IMR-90 (cell line): Measurements from ENCODE around the gene TVP23A.

Source experiments
- BHLHE40 ChIP-seq: fragments of 150-350 bp; IDR thresholded peaks from 2 replicates; pipeline ENCODE4 v1.6.1; 2016; ENCODE audit warnings: mild to moderate bottlenecking, low read depth, low read length
- CEBPB ChIP-seq: IDR thresholded peaks from 2 replicates; pipeline ENCODE4 v1.6.1; 2012; ENCODE audit warnings: low read depth, low read length, improper control_type of control experiment
- MAZ ChIP-seq: IDR thresholded peaks from 2 replicates; pipeline ENCODE4 v1.6.1; 2012; ENCODE audit warnings: low read depth, mild to moderate bottlenecking, low read length, improper control_type of control experiment, moderate library complexity, borderline replicate concordance
- MXI1 ChIP-seq: IDR thresholded peaks from 2 replicates; pipeline ENCODE4 v1.6.1; 2012; ENCODE audit warnings: low read depth, mild to moderate bottlenecking, low read length, moderate library complexity, borderline replicate concordance
- NFE2L2 ChIP-seq: fragments of 150-350 bp; IDR thresholded peaks from 2 replicates; pipeline ENCODE4 v1.6.1; 2016; ENCODE audit warnings: low read depth, mild to moderate bottlenecking, low read length
- POLR2A ChIP-seq: IDR thresholded peaks from 2 replicates; pipeline ENCODE4 v1.6.1; 2012; ENCODE audit warnings: mild to moderate bottlenecking, low read depth, low read length
- RAD21 ChIP-seq: IDR thresholded peaks from 2 replicates; pipeline ENCODE4 v1.6.1; 2012; ENCODE audit warnings: low read length, improper control_type of control experiment
- RCOR1 ChIP-seq: IDR thresholded peaks from 2 replicates; pipeline ENCODE4 v1.6.1; 2012; ENCODE audit warnings: mild to moderate bottlenecking, low read length, improper control_type of control experiment; ENCODE audit not compliant: insufficient replicate concordance
- RFX5 ChIP-seq: IDR thresholded peaks from 2 replicates; pipeline ENCODE4 v1.8.0; 2012; ENCODE audit warnings: low read depth, mild to moderate bottlenecking, low read length, moderate library complexity
- TF ChIP-seq, protein P1 (sequence below): conservative IDR thresholded peaks from 2 replicates; pipeline ENCODE4 v1.5.1; 2012; ENCODE audit warnings: mild to moderate bottlenecking, low read depth, low read length, improper control_type of control experiment
- TF ChIP-seq, protein P2 (sequence below): fragments of 150-350 bp; IDR thresholded peaks from 2 replicates; pipeline ENCODE4 v1.6.1; 2016; ENCODE audit warnings: low read depth, mild to moderate bottlenecking, low read length, moderate library complexity, borderline replicate concordance
- TF ChIP-seq, protein P3 (sequence below): fragments of 150-350 bp; IDR thresholded peaks from 2 replicates; pipeline ENCODE4 v1.6.1; 2017; ENCODE audit warnings: mild to moderate bottlenecking, antibody characterized with exemption, low read length, low read depth

DNA sequence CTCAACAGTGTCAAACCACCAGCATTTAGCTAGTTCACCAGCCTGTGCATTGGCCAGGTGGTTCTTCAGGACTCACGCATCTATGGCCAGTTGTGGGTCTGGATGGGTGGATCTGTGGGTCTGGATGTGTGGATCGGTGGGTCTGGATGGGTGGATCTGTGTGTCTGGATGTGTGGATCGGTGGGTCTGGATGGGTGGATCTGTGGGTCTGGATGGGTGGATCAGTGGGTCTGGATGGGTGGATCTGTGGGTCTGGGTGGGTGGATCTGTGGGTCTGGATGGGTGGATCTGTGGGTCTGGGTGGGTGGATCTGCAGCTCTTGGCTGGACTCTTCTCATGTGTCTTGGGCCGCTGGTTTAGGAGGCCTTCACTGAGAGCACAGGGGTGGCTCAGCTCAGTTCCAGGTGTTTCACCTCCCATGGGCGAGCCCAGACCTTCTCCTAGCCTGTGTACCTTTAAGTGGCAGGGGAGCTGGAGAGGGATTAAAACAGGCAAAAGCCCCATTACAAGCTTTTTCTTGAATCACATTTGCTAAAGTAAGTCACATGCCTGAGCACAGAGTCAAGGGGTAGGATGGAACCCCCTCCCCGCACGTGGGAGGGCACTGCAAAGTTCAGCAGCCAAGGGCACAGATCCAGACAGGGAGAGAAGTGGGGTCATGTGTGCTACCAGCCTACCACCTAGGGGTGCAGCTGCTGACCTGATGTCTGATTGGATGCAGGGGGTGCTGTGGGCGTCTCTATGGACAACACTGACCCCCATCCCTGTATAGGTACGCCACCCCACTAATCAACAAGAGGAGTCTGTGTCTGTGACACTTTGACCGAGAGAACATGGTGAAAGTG is 78.4 kb downstream of the TVP23A start:
- TF ChIP-seq, protein P1, sequence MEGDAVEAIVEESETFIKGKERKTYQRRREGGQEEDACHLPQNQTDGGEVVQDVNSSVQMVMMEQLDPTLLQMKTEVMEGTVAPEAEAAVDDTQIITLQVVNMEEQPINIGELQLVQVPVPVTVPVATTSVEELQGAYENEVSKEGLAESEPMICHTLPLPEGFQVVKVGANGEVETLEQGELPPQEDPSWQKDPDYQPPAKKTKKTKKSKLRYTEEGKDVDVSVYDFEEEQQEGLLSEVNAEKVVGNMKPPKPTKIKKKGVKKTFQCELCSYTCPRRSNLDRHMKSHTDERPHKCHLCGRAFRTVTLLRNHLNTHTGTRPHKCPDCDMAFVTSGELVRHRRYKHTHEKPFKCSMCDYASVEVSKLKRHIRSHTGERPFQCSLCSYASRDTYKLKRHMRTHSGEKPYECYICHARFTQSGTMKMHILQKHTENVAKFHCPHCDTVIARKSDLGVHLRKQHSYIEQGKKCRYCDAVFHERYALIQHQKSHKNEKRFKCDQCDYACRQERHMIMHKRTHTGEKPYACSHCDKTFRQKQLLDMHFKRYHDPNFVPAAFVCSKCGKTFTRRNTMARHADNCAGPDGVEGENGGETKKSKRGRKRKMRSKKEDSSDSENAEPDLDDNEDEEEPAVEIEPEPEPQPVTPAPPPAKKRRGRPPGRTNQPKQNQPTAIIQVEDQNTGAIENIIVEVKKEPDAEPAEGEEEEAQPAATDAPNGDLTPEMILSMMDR: no peak
- TF ChIP-seq POLR2A: no peak
- TF ChIP-seq BHLHE40: no peak
- TF ChIP-seq MXI1: no peak
- no peak for TF ChIP-seq RAD21
- no peak for TF ChIP-seq MAZ
- no peak for TF ChIP-seq RFX5
- no peak for TF ChIP-seq RCOR1
- TF ChIP-seq, protein P2, sequence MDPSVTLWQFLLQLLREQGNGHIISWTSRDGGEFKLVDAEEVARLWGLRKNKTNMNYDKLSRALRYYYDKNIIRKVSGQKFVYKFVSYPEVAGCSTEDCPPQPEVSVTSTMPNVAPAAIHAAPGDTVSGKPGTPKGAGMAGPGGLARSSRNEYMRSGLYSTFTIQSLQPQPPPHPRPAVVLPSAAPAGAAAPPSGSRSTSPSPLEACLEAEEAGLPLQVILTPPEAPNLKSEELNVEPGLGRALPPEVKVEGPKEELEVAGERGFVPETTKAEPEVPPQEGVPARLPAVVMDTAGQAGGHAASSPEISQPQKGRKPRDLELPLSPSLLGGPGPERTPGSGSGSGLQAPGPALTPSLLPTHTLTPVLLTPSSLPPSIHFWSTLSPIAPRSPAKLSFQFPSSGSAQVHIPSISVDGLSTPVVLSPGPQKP: no peak
- no peak for TF ChIP-seq NFE2L2
- TF ChIP-seq CEBPB: no peak
- TF ChIP-seq, protein P3, sequence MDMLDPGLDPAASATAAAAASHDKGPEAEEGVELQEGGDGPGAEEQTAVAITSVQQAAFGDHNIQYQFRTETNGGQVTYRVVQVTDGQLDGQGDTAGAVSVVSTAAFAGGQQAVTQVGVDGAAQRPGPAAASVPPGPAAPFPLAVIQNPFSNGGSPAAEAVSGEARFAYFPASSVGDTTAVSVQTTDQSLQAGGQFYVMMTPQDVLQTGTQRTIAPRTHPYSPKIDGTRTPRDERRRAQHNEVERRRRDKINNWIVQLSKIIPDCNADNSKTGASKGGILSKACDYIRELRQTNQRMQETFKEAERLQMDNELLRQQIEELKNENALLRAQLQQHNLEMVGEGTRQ: no peak
